H1 (cell line): Measurements from ENCODE around the gene KCNJ3. TPM values are rescaled to one million over a fixed set of nuclear protein-coding genes. Genes with fewer than 3 reads are reported as not detected.

Experiments
- CTCF ChIA-PET: fragments of 300-600 bp; sonication (Branson Sonifier 250); formaldehyde crosslinking; loops from one replicate; lab custom pipeline; 2021; ENCODE audit not compliant: partially characterized antibody; lab: Charles Lee
- POLR2A ChIA-PET: fragments of 300-600 bp; sonication (Branson Sonifier 250); formaldehyde crosslinking; loops from one replicate; lab custom pipeline; 2021; ENCODE audit warnings: inconsistent platforms; ENCODE audit not compliant: partially characterized antibody; lab: Charles Lee
- DNase-seq, 2 experiments: peaks; one replicate each; pipeline versions ENCODE4 v3.0.0 to v3.0.0-alpha.2; 2010 to 2022; ENCODE audit warnings: low spot score in 2 of 2, low read depth in 1 of 2, mixed read lengths in 1 of 2
- FAIRE-seq: peaks from 2 replicates; lab custom pipeline; 2011; peaks lifted over from hg19 to GRCh38; lab: Jason Lieb, UNC
- H2AFZ ChIP-seq: 2 replicates; pipeline ENCODE4 v1.8.1; 2012; ENCODE audit warnings: low read length, inconsistent platforms
- H2AK5ac ChIP-seq: 2 replicates; pipeline ENCODE4 v1.6.1; 2013; ENCODE audit warnings: low read depth, low read length
- H2BK120ac ChIP-seq: replicated peaks from 2 replicates; pipeline ENCODE3; 2013; ENCODE audit warnings: low read depth, low read length, inconsistent platforms
- H2BK12ac ChIP-seq: 2 replicates; pipeline ENCODE4 v1.6.1; 2013; ENCODE audit warnings: low read depth, low read length
- H2BK15ac ChIP-seq: 2 replicates; pipeline ENCODE4 v1.6.1; 2013; ENCODE audit warnings: low read length
- H2BK20ac ChIP-seq: 2 replicates; pipeline ENCODE4 v1.6.1; 2013; ENCODE audit warnings: low read length
- H2BK5ac ChIP-seq: 2 replicates; pipeline ENCODE4 v1.6.1; 2013; ENCODE audit warnings: low read depth, low read length
- H3K14ac ChIP-seq: 2 replicates; pipeline ENCODE4 v1.6.1; 2013; ENCODE audit warnings: inconsistent platforms; ENCODE audit not compliant: insufficient read length
- H3K18ac ChIP-seq: 2 replicates; pipeline ENCODE4 v1.6.1; 2013; ENCODE audit warnings: low read length; ENCODE audit errors: extremely low read depth
- H3K23ac ChIP-seq: 2 replicates; pipeline ENCODE4 v1.6.1; 2013; ENCODE audit warnings: inconsistent platforms; ENCODE audit not compliant: insufficient read length
- H3K23me2 ChIP-seq: 2 replicates; pipeline ENCODE4 v1.6.1; 2013; ENCODE audit warnings: low read depth, low read length
- H3K27ac ChIP-seq: 2 replicates; pipeline ENCODE4 v1.6.1; 2011; ENCODE audit warnings: low read depth, low read length, inconsistent platforms
- H3K27me3 ChIP-seq, 4 experiments: replicated peaks in 1 of 4; 1 replicate in 1 of 4; 2 replicates in 3 of 4; pipeline versions ENCODE4 v1.6.1 to v1.8.1; 2011 to 2013; ENCODE audit warnings: low read length in 3 of 4, mild to moderate bottlenecking in 3 of 4, inconsistent platforms in 2 of 4, mixed read lengths in 2 of 4, moderate library complexity in 1 of 4; ENCODE audit not compliant: control insufficient read depth in 3 of 4, insufficient read depth in 3 of 4; ENCODE audit errors: extremely low read depth in 1 of 4
- H3K36me3 ChIP-seq, 4 experiments: 2 replicates each; pipeline versions ENCODE4 v1.6.1 to v1.8.1; 2011 to 2013; ENCODE audit warnings: mild to moderate bottlenecking in 4 of 4, low read length in 3 of 4, moderate library complexity in 2 of 4, control low read depth in 1 of 4, inconsistent platforms in 1 of 4; ENCODE audit not compliant: insufficient read depth in 4 of 4, control insufficient read depth in 2 of 4
- H3K4ac ChIP-seq: replicated peaks from 2 replicates; pipeline ENCODE3; 2013; ENCODE audit warnings: low read length, low read depth, mixed read lengths, inconsistent platforms; ENCODE audit not compliant: insufficient read length
- H3K4me1 ChIP-seq, 4 experiments: replicated peaks in 1 of 4; 1 replicate in 1 of 4; 2 replicates in 3 of 4; pipeline versions ENCODE4 v1.6.1 to v1.8.1; 2011 to 2013; ENCODE audit warnings: low read length in 3 of 4, inconsistent platforms in 2 of 4, mixed read lengths in 1 of 4; ENCODE audit not compliant: insufficient read depth in 4 of 4, control insufficient read depth in 3 of 4
- H3K4me2 ChIP-seq, 2 experiments: 2 replicates each; pipeline versions ENCODE4 v1.6.1 to v1.8.1; 2011 to 2013; ENCODE audit warnings: low read depth in 2 of 2, low read length in 2 of 2, control low read depth in 1 of 2, inconsistent platforms in 1 of 2, mild to moderate bottlenecking in 1 of 2; ENCODE audit not compliant: insufficient read depth in 1 of 2
- H3K4me3 ChIP-seq, 4 experiments: fragments of 200-600, 300-600 bp in 1 of 4; sonication (generic), shearing (Covaris generic), sonication (Bioruptor Twin) in 1 of 4; 2 replicates each; pipeline versions ENCODE4 v1.5.1 to v1.8.1; 2011 to 2016; ENCODE audit warnings: low read length in 4 of 4, low read depth in 3 of 4, control low read depth in 2 of 4, inconsistent platforms in 2 of 4, mild to moderate bottlenecking in 2 of 4, mixed read lengths in 1 of 4, moderate library complexity in 1 of 4; ENCODE audit not compliant: insufficient read depth in 2 of 4; ENCODE audit errors: extremely low read depth in 1 of 4
- H3K56ac ChIP-seq: replicated peaks from 2 replicates; pipeline ENCODE3; 2013; ENCODE audit warnings: low read depth, mild to moderate bottlenecking, mixed read lengths, low read length, inconsistent platforms; ENCODE audit not compliant: insufficient read length
- H3K79me1 ChIP-seq: 2 replicates; pipeline ENCODE4 v1.6.1; 2013; ENCODE audit warnings: low read depth, low read length, control low read depth
- H3K79me2 ChIP-seq, 2 experiments: 2 replicates each; pipeline versions ENCODE4 v1.6.1 to v1.8.1; 2012 to 2013; ENCODE audit warnings: low read length in 2 of 2, mild to moderate bottlenecking in 2 of 2, inconsistent platforms in 1 of 2; ENCODE audit not compliant: insufficient read depth in 2 of 2, control insufficient read depth in 1 of 2
- H3K9ac ChIP-seq, 4 experiments: replicated peaks in 1 of 4; 1 replicate in 1 of 4; 2 replicates in 3 of 4; pipeline versions ENCODE4 v1.6.1 to v1.8.1; 2011 to 2013; ENCODE audit warnings: low read depth in 3 of 4, low read length in 3 of 4, control low read depth in 2 of 4, mild to moderate bottlenecking in 2 of 4, moderate library complexity in 2 of 4, inconsistent platforms in 1 of 4; ENCODE audit errors: extremely low read depth in 1 of 4
- H3K9me3 ChIP-seq, 2 experiments: 2 replicates each; pipeline versions ENCODE4 v1.6.1 to v1.8.1; 2012 to 2013; ENCODE audit warnings: mild to moderate bottlenecking in 2 of 2, moderate library complexity in 2 of 2, control low read depth in 1 of 2, inconsistent platforms in 1 of 2, low read depth in 1 of 2, low read length in 1 of 2, mixed read lengths in 1 of 2; ENCODE audit not compliant: insufficient read depth in 2 of 2
- H4K20me1 ChIP-seq, 2 experiments: replicated peaks in 1 of 2; 2 replicates each; pipeline versions ENCODE3 to v1.8.1; 2011 to 2013; ENCODE audit warnings: inconsistent platforms in 2 of 2, low read length in 2 of 2, mild to moderate bottlenecking in 1 of 2; ENCODE audit not compliant: insufficient read depth in 2 of 2, control insufficient read depth in 1 of 2
- H4K5ac ChIP-seq: 2 replicates; pipeline ENCODE4 v1.6.1; 2013; ENCODE audit warnings: low read length, low read depth, mixed read lengths, inconsistent platforms; ENCODE audit not compliant: insufficient read length
- H4K8ac ChIP-seq: 2 replicates; pipeline ENCODE4 v1.8.0; 2013; ENCODE audit warnings: mild to moderate bottlenecking, moderate library complexity, low read length, inconsistent platforms; ENCODE audit not compliant: insufficient read depth; ENCODE audit errors: extremely low read depth
- H4K91ac ChIP-seq: replicated peaks from 2 replicates; pipeline ENCODE3; 2013; ENCODE audit warnings: low read length, mixed read lengths, inconsistent platforms; ENCODE audit not compliant: insufficient read length
- CHD1 ChIP-seq: IDR thresholded peaks from 2 replicates; pipeline ENCODE4 v1.6.1; 2012; ENCODE audit warnings: low read depth, low read length, improper control_type of control experiment
- EP300 ChIP-seq, 2 experiments: IDR thresholded peaks; 1 replicate in 1 of 2; 2 replicates in 1 of 2; pipeline ENCODE4 v1.6.1; 2011 to 2012; ENCODE audit warnings: low read depth in 2 of 2, low read length in 2 of 2, mild to moderate bottlenecking in 2 of 2, borderline replicate concordance in 1 of 2, inconsistent platforms in 1 of 2, moderate library complexity in 1 of 2
- EZH2 ChIP-seq: fragments of 200-600 bp; sonication (generic); IDR thresholded peaks from 2 replicates; pipeline ENCODE4 v1.7.1; 2012; ENCODE audit warnings: low read depth, mild to moderate bottlenecking, moderate library complexity, low read length, inconsistent platforms; ENCODE audit not compliant: severe bottlenecking
- NANOG ChIP-seq: IDR thresholded peaks from 2 replicates; pipeline ENCODE4 v1.6.1; 2011; ENCODE audit warnings: low read length, low read depth, mild to moderate bottlenecking, inconsistent platforms; ENCODE audit not compliant: insufficient read depth, poor library complexity, severe bottlenecking
- POLR2AphosphoS5 ChIP-seq: IDR thresholded peaks from 2 replicates; pipeline ENCODE4 v1.6.1; 2011; ENCODE audit warnings: low read depth, low read length
- RBBP5 ChIP-seq: IDR thresholded peaks from 2 replicates; pipeline ENCODE4 v1.7.1; 2012; ENCODE audit warnings: low read depth, mild to moderate bottlenecking, inconsistent platforms, low read length, moderate library complexity, borderline replicate concordance
- SAP30 ChIP-seq: fragments of 300-600 bp; sonication (generic); IDR thresholded peaks from 2 replicates; pipeline ENCODE4 v1.7.1; 2012; ENCODE audit warnings: low read length, moderate library complexity, mild to moderate bottlenecking, inconsistent platforms; ENCODE audit not compliant: insufficient read depth, insufficient replicate concordance
- SIN3A ChIP-seq, 2 experiments: IDR thresholded peaks in 1 of 2; conservative IDR thresholded peaks in 1 of 2; 2 replicates each; pipeline ENCODE4 v1.6.1; 2011 to 2012; ENCODE audit warnings: low read length in 2 of 2, improper control_type of control experiment in 1 of 2, low read depth in 1 of 2, mild to moderate bottlenecking in 1 of 2
- SP4 ChIP-seq: IDR thresholded peaks from 2 replicates; pipeline ENCODE4 v1.6.1; 2012; ENCODE audit warnings: low read length, inconsistent platforms
- TBP ChIP-seq: IDR thresholded peaks from 2 replicates; pipeline ENCODE4 v1.6.1; 2011; ENCODE audit warnings: low read depth, low read length, improper control_type of control experiment
- WGBS, 2 experiments: shearing (Covaris generic) in 1 of 2; methylation state at CpG; one replicate each; pipeline versions ENCODE4 v1.1.6 to v1.1.7; 2013 to 2015; ENCODE audit warnings: low lambda C conversion rate in 2 of 2, mixed read lengths in 2 of 2, inconsistent platforms in 1 of 2, low coverage in 1 of 2, missing lambda C conversion rate in 1 of 2; ENCODE audit not compliant: insufficient replicate concordance in 2 of 2, insufficient coverage in 1 of 2, insufficient read length in 1 of 2; ENCODE audit errors: extremely low coverage in 1 of 2, missing lambda C conversion rate in 1 of 2; 5-methylcytosine and 5-hydroxymethylcytosine counted together
- polyA plus RNA-seq, 7 experiments: library from polyadenylated mRNA; depleted of rRNA in 3 of 7; stranded (reverse) in 5 of 7; unstranded in 2 of 7; fragments of >200 nt in 5 of 7; fragments of 200-250 nt in 2 of 7; gene quantifications; 1 replicate in 5 of 7; 2 replicates in 1 of 7; 4 replicates in 1 of 7; pipeline versions ENCODE4 v1.2.1 to v1.2.3, GENCODE V29; 2011 to 2013; ENCODE audit warnings: missing spikeins in 2 of 7, mixed read lengths in 2 of 7
- total RNA-seq: library from RNA; stranded (reverse); fragmentation: NEBNext Ultra II Directional; extraction: Animal tissue kit (Norgen Biotek cat#: 25700); gene quantifications from 2 replicates; pipeline ENCODE4 v1.2.1, GENCODE V29; 2021
- TF ChIP-seq, protein P1 (sequence below): IDR thresholded peaks from 2 replicates; pipeline ENCODE4 v1.6.1; 2012; ENCODE audit warnings: inconsistent platforms
- TF ChIP-seq, protein P2 (sequence below): IDR thresholded peaks from 2 replicates; pipeline ENCODE4 v1.6.1; 2011; ENCODE audit warnings: low read depth, mild to moderate bottlenecking, low read length; ENCODE audit not compliant: insufficient read depth

Gene KCNJ3
- total and polyA plus RNA-seq, 2 of the 8 experiments (the other 6 are each of a cell fraction or from before 2014, with no cell fraction given), result 0.11 to 0.50 TPM

DNA sequence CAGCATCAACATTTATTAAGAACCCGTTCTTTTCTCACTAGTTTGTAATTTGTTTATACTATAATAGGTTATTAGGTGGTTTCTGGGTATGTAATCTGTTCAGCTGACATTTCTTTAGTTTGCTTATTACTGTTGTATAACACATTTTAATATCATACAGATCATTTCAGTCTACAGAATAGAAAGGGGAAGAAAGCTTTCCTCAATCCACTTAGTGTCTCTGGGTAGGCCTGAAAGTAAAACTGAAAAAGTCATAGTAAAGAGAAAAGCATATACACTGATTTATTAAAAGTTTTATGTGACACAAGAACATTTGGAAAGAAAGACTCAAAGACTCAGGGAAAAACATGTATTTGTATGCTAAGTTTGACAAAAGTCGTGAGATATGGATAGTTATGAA is 16.8 kb upstream of the KCNJ3 start:
- no peak overlapping the region for H3K18ac ChIP-seq
- ChIA-PET CTCF (no interaction called here), POLR2A (no interaction called here)
- H3K14ac ChIP-seq, result no peak overlapping the region
- no peak overlapping the region for H2BK20ac ChIP-seq
- H3K4me2 ChIP-seq, result no peak overlapping the region
- no peaks in the 10 kb centered on the region for H3K23me2 ChIP-seq
- no peak overlapping the region for H2BK120ac ChIP-seq
- H3K23ac ChIP-seq, result no peak overlapping the region
- DNase-seq (no peak), FAIRE-seq (no peak)
- no peak overlapping the region for H2BK15ac ChIP-seq
- H2BK5ac ChIP-seq, result no peak overlapping the region
- no peak overlapping the region for H3K4ac ChIP-seq
- H2BK12ac ChIP-seq, result no peak overlapping the region
- H3K4me1 ChIP-seq, result no peaks in the 10 kb centered on the region
- no peak overlapping the region for H3K4me3 ChIP-seq
- H3K27ac ChIP-seq, result no peak overlapping the region
- no peak overlapping the region for H4K8ac ChIP-seq
- H4K91ac ChIP-seq, result no peak overlapping the region
- no peaks in the 10 kb centered on the region for H3K79me2 ChIP-seq
- no peak for TF ChIP-seq EP300 (IDR thresholded peaks at IDR 0.05; ENCODE audit: borderline replicate concordance in 1 of 2, low read depth in 2 of 2, low read length in 2 of 2)
- TF ChIP-seq, protein P1, sequence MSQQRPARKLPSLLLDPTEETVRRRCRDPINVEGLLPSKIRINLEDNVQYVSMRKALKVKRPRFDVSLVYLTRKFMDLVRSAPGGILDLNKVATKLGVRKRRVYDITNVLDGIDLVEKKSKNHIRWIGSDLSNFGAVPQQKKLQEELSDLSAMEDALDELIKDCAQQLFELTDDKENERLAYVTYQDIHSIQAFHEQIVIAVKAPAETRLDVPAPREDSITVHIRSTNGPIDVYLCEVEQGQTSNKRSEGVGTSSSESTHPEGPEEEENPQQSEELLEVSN, result no peak
- TF ChIP-seq RBBP5, result no peak
- no peak for TF ChIP-seq SAP30
- no peak for TF ChIP-seq SIN3A (conservative IDR thresholded peaks at IDR 0.05 in 1 of 2, IDR thresholded peaks at IDR 0.05 in 1 of 2; ENCODE audit: low read depth in 1 of 2, low read length in 2 of 2)
- no peak for TF ChIP-seq TBP
- no peak for TF ChIP-seq CHD1
- no peak for TF ChIP-seq POLR2AphosphoS5
- no peak for TF ChIP-seq EZH2
- TF ChIP-seq SP4, result no peak
- TF ChIP-seq, protein P2, sequence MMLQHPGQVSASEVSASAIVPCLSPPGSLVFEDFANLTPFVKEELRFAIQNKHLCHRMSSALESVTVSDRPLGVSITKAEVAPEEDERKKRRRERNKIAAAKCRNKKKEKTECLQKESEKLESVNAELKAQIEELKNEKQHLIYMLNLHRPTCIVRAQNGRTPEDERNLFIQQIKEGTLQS, result no peak
- TF ChIP-seq NANOG, result no peak
- H3K27me3 ChIP-seq, result no peaks in the 10 kb centered on the region
- H3K79me1 ChIP-seq, result no peaks in the 10 kb centered on the region
- no peak overlapping the region for H3K56ac ChIP-seq
- H2AK5ac ChIP-seq, result no peak overlapping the region
- no peak overlapping the region for H3K9ac ChIP-seq
- no peak overlapping the region for H2AFZ ChIP-seq
- H3K9me3 ChIP-seq, result no peaks in the 10 kb centered on the region
- 86 to 100% methylated on average over 1 to 2 of the region's 2 CpGs for WGBS, 2 experiments
- H3K36me3 ChIP-seq, result no peaks in the 10 kb centered on the region
- no peaks in the 10 kb centered on the region for H4K20me1 ChIP-seq
- H4K5ac ChIP-seq, result no peak overlapping the region
